GM12878 (cell line): ENCODE results near the gene RNF130. TPM values are rescaled to one million over a fixed set of nuclear protein-coding genes. Genes with fewer than 3 reads are reported as not detected.
"Not testable (repeated sequence)": the region's sequence is repeated elsewhere in the genome, so short reads cannot be mapped to it uniquely, and the experiment has no call there.

Experiments used
- ATAC-seq: fragments of 200-7000 bp; cut with Tn5 transposase; 3 replicates; pipeline ENCODE4 v1.9.1; 2020; ENCODE audit warnings: mild to moderate bottlenecking, moderate library complexity
- BruUV-seq: library from RNA; stranded (reverse); fragments of 400-500 nt; replicated peaks from 2 replicates; lab custom pipeline; 2021; lab: Mats Ljungman, UMichigan
- CTCF ChIA-PET: fragments of 300-600 bp; sonication (Branson Sonifier 250); formaldehyde crosslinking; extraction: SDS; loops from one replicate; lab custom pipeline; 2021; ENCODE audit warnings: inconsistent platforms; lab: Yijun Ruan, JAX
- POLR2A ChIA-PET: fragments of 350-600 bp; formaldehyde crosslinking; extraction: SDS; loops from one replicate; lab custom pipeline; 2021; ENCODE audit warnings: inconsistent platforms; lab: Charles Lee
- RAD21 ChIA-PET: fragments of 300-600 bp; sonication (Branson Sonifier 250); formaldehyde crosslinking; loops from one replicate; lab custom pipeline; 2023; ENCODE audit warnings: antibody characterized with exemption; ENCODE audit not compliant: unreplicated experiment; lab: Charles Lee
- SMC1A ChIA-PET: fragments of 300-600 bp; sonication (Branson Sonifier 250); formaldehyde crosslinking; loops from one replicate; lab custom pipeline; 2023; ENCODE audit not compliant: unreplicated experiment, uncharacterized antibody; lab: Charles Lee
- DNase-seq: peaks from one replicate; pipeline ENCODE4 v3.0.0-alpha.2; 2011; ENCODE audit warnings: low read depth, low spot score
- FAIRE-seq: peaks from 3 replicates; lab custom pipeline; 2011; peaks lifted over from hg19 to GRCh38; lab: Jason Lieb, UNC
- H2AFZ ChIP-seq: 2 replicates; pipeline ENCODE4 v1.6.0; 2011; ENCODE audit warnings: low read depth, low read length, control low read depth; ENCODE audit not compliant: control insufficient read depth
- H3K27ac ChIP-seq: 2 replicates; pipeline ENCODE4 v1.5.1; 2011; ENCODE audit warnings: control low read depth; ENCODE audit not compliant: control insufficient read depth, insufficient read depth
- H3K27me3 ChIP-seq, 2 experiments: replicated peaks in 1 of 2; 2 replicates each; pipeline versions ENCODE4 v1.6.0 to v1.6.1; 2011; ENCODE audit warnings: low read length in 1 of 2; ENCODE audit not compliant: control insufficient read depth in 2 of 2, insufficient read depth in 2 of 2
- H3K36me3 ChIP-seq, 2 experiments: 2 replicates each; pipeline ENCODE4 v1.5.1; 2011; ENCODE audit warnings: low read length in 1 of 2; ENCODE audit not compliant: control insufficient read depth in 2 of 2, insufficient read depth in 2 of 2
- H3K4me1 ChIP-seq: 2 replicates; pipeline ENCODE4 v1.6.1; 2011; ENCODE audit warnings: mild to moderate bottlenecking, low read length, moderate library complexity, mixed read lengths; ENCODE audit not compliant: control insufficient read depth, insufficient read depth
- H3K4me2 ChIP-seq: 2 replicates; pipeline ENCODE4 v1.6.0; 2011; ENCODE audit warnings: control low read depth; ENCODE audit not compliant: control insufficient read depth, insufficient read depth
- H3K4me3 ChIP-seq: fragments of 200-600 bp; sonication (generic); 2 replicates; pipeline ENCODE4 v1.5.1; 2016
- H3K79me2 ChIP-seq: 2 replicates; pipeline ENCODE4 v1.6.0; 2011; ENCODE audit warnings: low read length; ENCODE audit not compliant: control insufficient read depth, insufficient read depth
- H3K9ac ChIP-seq: 2 replicates; pipeline ENCODE4 v1.8.0; 2011; ENCODE audit warnings: low read length, control low read depth, mixed read lengths; ENCODE audit not compliant: control insufficient read depth, insufficient read depth
- H3K9me3 ChIP-seq: replicated peaks from 3 replicates; pipeline ENCODE4 v1.5.1; 2011; ENCODE audit warnings: mild to moderate bottlenecking, low read length; ENCODE audit not compliant: control insufficient read depth, insufficient read depth
- H4K20me1 ChIP-seq: 2 replicates; pipeline ENCODE4 v1.6.0; 2011; ENCODE audit not compliant: control insufficient read depth, insufficient read depth
- CBX5 ChIP-seq: sonication (generic); IDR thresholded peaks from 2 replicates; pipeline ENCODE4 v1.6.1; 2016; ENCODE audit warnings: low read depth, moderate library complexity, mild to moderate bottlenecking, inconsistent platforms
- CEBPZ ChIP-seq: fragments of 150-350 bp; IDR thresholded peaks from 2 replicates; pipeline ENCODE4 v1.6.1; 2016; ENCODE audit warnings: low read depth, low read length
- EZH2 ChIP-seq: IDR thresholded peaks from 2 replicates; pipeline ENCODE4 v1.6.1; 2012; ENCODE audit warnings: low read depth, mild to moderate bottlenecking, control low read depth, inconsistent platforms, low read length, borderline replicate concordance; ENCODE audit not compliant: control insufficient read depth
- FOXK2 ChIP-seq: fragments of 450-650 bp; IDR thresholded peaks from 2 replicates; pipeline ENCODE4 v1.6.1; 2017; ENCODE audit warnings: mild to moderate bottlenecking, moderate library complexity
- IRF4 ChIP-seq: IDR thresholded peaks from 2 replicates; pipeline ENCODE4 v1.6.1; 2011; ENCODE audit warnings: low read depth, low read length
- RAD51 ChIP-seq: fragments of 450-650 bp; IDR thresholded peaks from 2 replicates; pipeline ENCODE4 v1.6.1; 2016; ENCODE audit warnings: moderate library complexity, mild to moderate bottlenecking, inconsistent platforms
- RELB ChIP-seq: fragments of 450-650 bp; IDR thresholded peaks from 2 replicates; pipeline ENCODE4 v1.6.1; 2017; ENCODE audit warnings: low read depth, mild to moderate bottlenecking, moderate library complexity
- RFX5 ChIP-seq: IDR thresholded peaks from 2 replicates; pipeline ENCODE4 v1.6.1; 2011; ENCODE audit warnings: low read depth, low read length, improper control_type of control experiment
- RUNX3 ChIP-seq: IDR thresholded peaks from 2 replicates; pipeline ENCODE4 v1.6.1; 2012; ENCODE audit warnings: low read length, inconsistent platforms
- SREBF2 ChIP-seq: IDR thresholded peaks from 2 replicates; pipeline ENCODE4 v1.6.1; 2012; ENCODE audit warnings: mild to moderate bottlenecking, low read length
- WGBS: methylation state at CpG from one replicate; pipeline ENCODE4 v1.1.6; 2016; ENCODE audit warnings: low lambda C conversion rate; ENCODE audit not compliant: insufficient replicate concordance, insufficient coverage; ENCODE audit errors: missing lambda C conversion rate; 5-methylcytosine and 5-hydroxymethylcytosine counted together
- in situ Hi-C: fragments of 300-500 bp; cut with MboI; formaldehyde crosslinking; loops from 9 replicates; pipeline ENCODE4 v1.14.3; 2018; ENCODE audit warnings: mixed read lengths
- intact Hi-C: fragments of 100-400 bp; cut with micrococcal nuclease; formaldehyde crosslinking; loops from one replicate; pipeline ENCODE4 v1.14.2; 2022; ENCODE audit not compliant: unreplicated experiment
- polyA plus RNA-seq, 11 experiments: library from polyadenylated mRNA; depleted of rRNA in 4 of 11; unstranded in 6 of 11; stranded (reverse) in 5 of 11; fragments of >200 nt; fragmentation: Nextera tagmentation in 4 of 11; fragmentation: Illumina TruSeq in 1 of 11; extraction: Ambion mirVana in 4 of 11; extraction: Trizol in 1 of 11; gene quantifications; 1 replicate in 1 of 11; 2 replicates in 10 of 11; pipeline versions ENCODE4 v1.2.1 to v1.2.3, GENCODE V29; 2011 to 2016; ENCODE audit warnings: inconsistent platforms in 2 of 11, missing spikeins in 2 of 11, low read depth in 1 of 11
- total RNA-seq, 4 experiments: library from RNA; depleted of rRNA in 3 of 4; stranded (reverse); fragments of >200 nt in 3 of 4; fragmentation: Illumina TruSeq in 1 of 4; extraction: Trizol in 1 of 4; gene quantifications; 2 replicates each; pipeline versions ENCODE4 v1.2.1 to v1.2.3, GENCODE V29; 2013 to 2021

RNF130 gene
- total and polyA plus RNA-seq, 10 of the 15 experiments (the other 5 are each of a cell fraction or from before 2014, with no cell fraction given), result 0.04 to 0.36 (median 0.11) TPM; not detected in 1

- ChIA-PET CTCF (interaction anchor here (1.4 kb wide), 3 partner anchors 84 to 228 kb away, joined by 3 to 4 read pairs (median 4); no protein-coding TSS in a partner anchor), SMC1A (no interaction called here), POLR2A (no interaction called here), RAD21 (no interaction called here)
- Histone ChIP-seq H3K9me3 (no peaks in the 10 kb centered on the region; the same call in 2 of the 3 replicates), H3K27ac (no peak overlapping the region), H4K20me1 (no peaks in the 10 kb centered on the region), H2AFZ (no peak overlapping the region), H3K36me3 (no peaks in the 10 kb centered on the region), H3K4me1 (no peaks in the 10 kb centered on the region), H3K9ac (no peak overlapping the region), H3K27me3 (no peaks in the 10 kb centered on the region), H3K4me2 (no peak overlapping the region), H3K4me3 (no peak overlapping the region), H3K79me2 (no peaks in the 10 kb centered on the region)
- 29% methylated on average over 1 of the region's 1 CpG for WGBS
- BruUV-seq, result no TSS peak
- in situ Hi-C loops, result no loop called here
- intact Hi-C loops, result no loop called here
- DNase-seq, result no peak
- ATAC-seq, result no peak
- no peak for FAIRE-seq
- TF ChIP-seq CEBPZ, result no peak
- TF ChIP-seq IRF4, result no peak
- no peak for TF ChIP-seq CBX5
- TF ChIP-seq FOXK2, result no peak
- TF ChIP-seq RUNX3, result no peak
- TF ChIP-seq SREBF2, result no peak
- no peak for TF ChIP-seq RAD51
- TF ChIP-seq RFX5, result no peak
- TF ChIP-seq RELB, result no peak
- no peak for TF ChIP-seq EZH2
These were observed 80.5 kb downstream of the RNF130 start for GRCh38 chr5:179991106-179991505.

GRCh38 chr5:179990525-179990924 lies 81.0 kb downstream of the RNF130 start:
- H4K20me1 ChIP-seq, RAD21 ChIA-PET, FAIRE-seq, intact Hi-C loops, H3K27ac ChIP-seq, H3K9me3 ChIP-seq, DNase-seq, H3K79me2 ChIP-seq, H3K4me2 ChIP-seq, H3K9ac ChIP-seq, SMC1A ChIA-PET, H3K4me3 ChIP-seq, H2AFZ ChIP-seq, H3K4me1 ChIP-seq, POLR2A ChIA-PET, BruUV-seq, H3K36me3 ChIP-seq, H3K27me3 ChIP-seq, ATAC-seq, in situ Hi-C loops: not testable (repeated sequence)
- CTCF ChIA-PET, result interaction anchor here (1.4 kb wide), 2 partner anchors 84 to 228 kb away, joined by 3 to 4 read pairs; no protein-coding TSS in a partner anchor
- 75% methylated on average over 8 of the region's 8 CpGs for WGBS
